ENCODE results near the gene DEFB123. TPM values are rescaled to one million over a fixed set of nuclear protein-coding genes. Genes with fewer than 3 reads are reported as not detected.

The DEFB123 gene
- total RNA-seq, 1 donor from 2014 or later, result not detected

GRCh38 chr20:31403886-31404285 is 36.5 kb upstream of the DEFB123 start:
- Histone ChIP-seq H4K20me1 (ENCODE audit: low read depth) (no peaks in the 10 kb centered on the region), H3K36me3 (no peaks in the 10 kb centered on the region), H3K9me3 (ENCODE audit: low read depth) (peaks cover 12% of the 10 kb centered on the region), H3K4me1 (no peaks in the 10 kb centered on the region), H3K9ac (no peak overlapping the region), H2AFZ (replicated peaks) (no peak overlapping the region), H3F3A (ENCODE audit: low read depth) (no peaks in the 10 kb centered on the region), H3K27me3 (no peaks in the 10 kb centered on the region), H3K27ac (no peak overlapping the region), H3K4me2 (no peak overlapping the region), H3K4me3 (no peak overlapping the region), H3K79me2 (ENCODE audit: low read depth) (no peaks in the 10 kb centered on the region)
- Mint-ChIP-seq H3K27ac (no peak overlapping the region), H3K27me3 (ENCODE audit: insufficient read depth, low read depth) (no peaks in the 10 kb centered on the region), H3K36me3 (no peaks in the 10 kb centered on the region), H3K4me1 (no peaks in the 10 kb centered on the region), H3K4me3 (no peak overlapping the region), H3K9me3 (peaks cover 11% of the 10 kb centered on the region)
- no peak for DNase-seq (ENCODE audit: low spot score)
- TF ChIP-seq EZH2phosphoT487 (IDR thresholded peaks at IDR 0.05) (no peak), EZH2 (IDR thresholded peaks at IDR 0.05) (no peak)
- TF ChIP-seq, protein P1, sequence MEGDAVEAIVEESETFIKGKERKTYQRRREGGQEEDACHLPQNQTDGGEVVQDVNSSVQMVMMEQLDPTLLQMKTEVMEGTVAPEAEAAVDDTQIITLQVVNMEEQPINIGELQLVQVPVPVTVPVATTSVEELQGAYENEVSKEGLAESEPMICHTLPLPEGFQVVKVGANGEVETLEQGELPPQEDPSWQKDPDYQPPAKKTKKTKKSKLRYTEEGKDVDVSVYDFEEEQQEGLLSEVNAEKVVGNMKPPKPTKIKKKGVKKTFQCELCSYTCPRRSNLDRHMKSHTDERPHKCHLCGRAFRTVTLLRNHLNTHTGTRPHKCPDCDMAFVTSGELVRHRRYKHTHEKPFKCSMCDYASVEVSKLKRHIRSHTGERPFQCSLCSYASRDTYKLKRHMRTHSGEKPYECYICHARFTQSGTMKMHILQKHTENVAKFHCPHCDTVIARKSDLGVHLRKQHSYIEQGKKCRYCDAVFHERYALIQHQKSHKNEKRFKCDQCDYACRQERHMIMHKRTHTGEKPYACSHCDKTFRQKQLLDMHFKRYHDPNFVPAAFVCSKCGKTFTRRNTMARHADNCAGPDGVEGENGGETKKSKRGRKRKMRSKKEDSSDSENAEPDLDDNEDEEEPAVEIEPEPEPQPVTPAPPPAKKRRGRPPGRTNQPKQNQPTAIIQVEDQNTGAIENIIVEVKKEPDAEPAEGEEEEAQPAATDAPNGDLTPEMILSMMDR (IDR thresholded peaks at IDR 0.05), result no peak

GRCh38 chr20:31406115-31406514 is 34.3 kb upstream of the DEFB123 start, which contains the start of gene DEFB121:
DEFB121 (minus strand) TSS chr20:31406215; CDS start chr20:31406152, 63 bp downstream.
- Histone ChIP-seq H2AFZ (replicated peaks) (no peak within 1 kb of the TSS), H3K9ac (no peak within 1 kb of the TSS), H3K4me3 (no peak within 1 kb of the TSS), H3K9me3 (ENCODE audit: low read depth) (peaks cover 6% of the 10 kb centered on the region), H3K27me3 (no peaks in the 10 kb centered on the region), H3K27ac (no peak within 1 kb of the TSS), H4K20me1 (ENCODE audit: low read depth) (no peaks in the 10 kb centered on the region), H3K4me1 (no peaks in the 10 kb centered on the region), H3F3A (ENCODE audit: low read depth) (no peaks in the 10 kb centered on the region), H3K79me2 (ENCODE audit: low read depth) (no peaks in the 10 kb centered on the region), H3K4me2 (no peak within 1 kb of the TSS), H3K36me3 (no peaks in the 10 kb centered on the region)
- no peaks in the 10 kb centered on the region for H3K4me1 Mint-ChIP-seq
- no peaks in the 10 kb centered on the region for H3K27me3 Mint-ChIP-seq (ENCODE audit: insufficient read depth, low read depth)
- no peak within 1 kb of the TSS for H3K4me3 Mint-ChIP-seq
- no peaks in the 10 kb centered on the region for H3K36me3 Mint-ChIP-seq
- H3K27ac Mint-ChIP-seq, result no peak within 1 kb of the TSS
- no peak for DNase-seq (ENCODE audit: low spot score)
- TF ChIP-seq EZH2 (IDR thresholded peaks at IDR 0.05), result no peak
- no peak for TF ChIP-seq EZH2phosphoT487 (IDR thresholded peaks at IDR 0.05)
- TF ChIP-seq, protein P1 (IDR thresholded peaks at IDR 0.05), result no peak
- H3K9me3 Mint-ChIP-seq, result peaks cover 12% of the 10 kb centered on the region

DNA sequence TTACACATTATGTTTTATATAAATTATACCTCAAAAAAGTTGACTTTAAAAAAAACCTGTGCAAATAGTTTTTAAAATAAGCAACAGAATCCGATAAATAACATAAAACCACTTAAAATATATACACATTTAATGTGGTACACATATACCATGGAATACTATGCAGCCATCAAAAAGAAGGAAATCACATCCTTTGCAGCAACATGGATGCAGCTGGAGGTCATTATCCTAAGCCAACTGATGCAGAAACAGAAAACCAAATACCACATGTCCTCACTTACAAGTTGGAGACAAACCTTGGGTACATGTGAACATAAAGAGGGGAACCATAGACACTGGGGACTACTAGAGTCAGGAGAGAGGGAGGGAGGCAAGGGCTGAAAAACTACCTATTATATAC is 30.4 kb upstream of the DEFB123 start:
- Histone ChIP-seq H3K27ac (no peak overlapping the region), H3K9ac (no peak overlapping the region), H3K4me3 (no peak overlapping the region), H3K9me3 (ENCODE audit: low read depth) (peaks cover 6% of the 10 kb centered on the region), H3K4me2 (no peak overlapping the region), H3K36me3 (no peaks in the 10 kb centered on the region), H3F3A (ENCODE audit: low read depth) (no peaks in the 10 kb centered on the region), H3K27me3 (no peaks in the 10 kb centered on the region), H3K79me2 (ENCODE audit: low read depth) (no peaks in the 10 kb centered on the region), H2AFZ (replicated peaks) (no peak overlapping the region), H3K4me1 (no peaks in the 10 kb centered on the region), H4K20me1 (ENCODE audit: low read depth) (no peaks in the 10 kb centered on the region)
- H3K4me1 Mint-ChIP-seq, result no peaks in the 10 kb centered on the region
- no peaks in the 10 kb centered on the region for H3K36me3 Mint-ChIP-seq
- TF ChIP-seq, protein P1 (IDR thresholded peaks at IDR 0.05), result no peak
- no peak for TF ChIP-seq EZH2 (IDR thresholded peaks at IDR 0.05)
- TF ChIP-seq EZH2phosphoT487 (IDR thresholded peaks at IDR 0.05), result no peak
- no peak overlapping the region for H3K4me3 Mint-ChIP-seq
- H3K9me3 Mint-ChIP-seq, result peaks cover 15% of the 10 kb centered on the region
- no peaks in the 10 kb centered on the region for H3K27me3 Mint-ChIP-seq (ENCODE audit: insufficient read depth, low read depth)
- DNase-seq (ENCODE audit: low spot score), result no peak
- no peak overlapping the region for H3K27ac Mint-ChIP-seq
